Measurements from ENCODE around the gene NDST3. TPM values are rescaled to one million over a fixed set of nuclear protein-coding genes. Genes with fewer than 3 reads are reported as not detected.

The NDST3 gene
- total RNA-seq, 4 donors from 2014 or later = 1.7 TPM; not detected in 3

GRCh38 chr4:118221227-118221800 is 187.0 kb downstream of the NDST3 start:
- H3K4me1 ChIP-seq = no peaks in the 10 kb centered on the region
- no peak overlapping the region for H3K27ac ChIP-seq
- intact Hi-C loops (cut with DNase I; ENCODE audit: low total_unique reads) = no loop called here
- no peak overlapping the region for H3K4me3 ChIP-seq
- H3K9me3 ChIP-seq = no peaks in the 10 kb centered on the region
- no peaks in the 10 kb centered on the region for H3K27me3 ChIP-seq
- no peak for TF ChIP-seq CTCF (IDR thresholded peaks at IDR 0.05)
- no peak for TF ChIP-seq POLR2A (IDR thresholded peaks at IDR 0.05)
- H3K36me3 ChIP-seq = no peaks in the 10 kb centered on the region
- no peak for DNase-seq

- no peaks in the 10 kb centered on the region for H3K9me3 ChIP-seq
- TF ChIP-seq POLR2A (IDR thresholded peaks at IDR 0.05) = no peak
- TF ChIP-seq CTCF (IDR thresholded peaks at IDR 0.05) = peak; percentile 32 to 56 (median 40)
- H3K4me1 ChIP-seq = no peaks in the 10 kb centered on the region
- H3K27ac ChIP-seq = no peak overlapping the region
- no peak overlapping the region for H3K4me3 ChIP-seq
- intact Hi-C loops (cut with DNase I; ENCODE audit: low total_unique reads) = no loop called here
- no peaks in the 10 kb centered on the region for H3K36me3 ChIP-seq
- H3K27me3 ChIP-seq = no peaks in the 10 kb centered on the region
- DNase-seq = no peak
These were observed 190.1 kb downstream of the NDST3 start for GRCh38 chr4:118224243-118224829.

GRCh38 chr4:118225511-118225910 is 191.2 kb downstream of the NDST3 start:
- H3K36me3 ChIP-seq = no peaks in the 10 kb centered on the region
- H3K27me3 ChIP-seq = peaks cover 0 to 4% of the 10 kb centered on the region in 2 donors
- H3K4me1 ChIP-seq = no peaks in the 10 kb centered on the region
- no peaks in the 10 kb centered on the region for H3K9me3 ChIP-seq
- H3K27ac ChIP-seq = no peak overlapping the region
- DNase-seq = no peak
- H3K4me3 ChIP-seq = no peak overlapping the region
- intact Hi-C loops (cut with DNase I; ENCODE audit: low total_unique reads) = no loop called here
- TF ChIP-seq POLR2A (IDR thresholded peaks at IDR 0.05) (no peak), CTCF (IDR thresholded peaks at IDR 0.05) (no peak)

- Histone ChIP-seq H3K9me3 (no peaks in the 10 kb centered on the region), H3K4me1 (no peaks in the 10 kb centered on the region), H3K27ac (no peak overlapping the region), H3K27me3 (peaks cover 0 to 4% of the 10 kb centered on the region in 2 donors), H3K4me3 (no peak overlapping the region), H3K36me3 (no peaks in the 10 kb centered on the region)
- TF ChIP-seq POLR2A (IDR thresholded peaks at IDR 0.05) = no peak
- TF ChIP-seq CTCF (IDR thresholded peaks at IDR 0.05) = no peak
- intact Hi-C loops (cut with DNase I; ENCODE audit: low total_unique reads) = no loop called here
- no peak for DNase-seq
These were observed 192.2 kb downstream of the NDST3 start for GRCh38 chr4:118226311-118227010.

- TF ChIP-seq POLR2A (IDR thresholded peaks at IDR 0.05) (no peak), CTCF (IDR thresholded peaks at IDR 0.05) (no peak)
- H3K27ac ChIP-seq = no peak overlapping the region
- no peaks in the 10 kb centered on the region for H3K36me3 ChIP-seq
- DNase-seq = no peak
- no peak overlapping the region for H3K4me3 ChIP-seq
- intact Hi-C loops (cut with DNase I; ENCODE audit: low total_unique reads) = no loop called here
- H3K27me3 ChIP-seq = no peaks in the 10 kb centered on the region
- no peaks in the 10 kb centered on the region for H3K4me1 ChIP-seq
- no peaks in the 10 kb centered on the region for H3K9me3 ChIP-seq
These were observed 201.4 kb downstream of the NDST3 start for GRCh38 chr4:118235566-118236120.
